ENCODE results near the gene G2E3.

G2E3 gene

DNA sequence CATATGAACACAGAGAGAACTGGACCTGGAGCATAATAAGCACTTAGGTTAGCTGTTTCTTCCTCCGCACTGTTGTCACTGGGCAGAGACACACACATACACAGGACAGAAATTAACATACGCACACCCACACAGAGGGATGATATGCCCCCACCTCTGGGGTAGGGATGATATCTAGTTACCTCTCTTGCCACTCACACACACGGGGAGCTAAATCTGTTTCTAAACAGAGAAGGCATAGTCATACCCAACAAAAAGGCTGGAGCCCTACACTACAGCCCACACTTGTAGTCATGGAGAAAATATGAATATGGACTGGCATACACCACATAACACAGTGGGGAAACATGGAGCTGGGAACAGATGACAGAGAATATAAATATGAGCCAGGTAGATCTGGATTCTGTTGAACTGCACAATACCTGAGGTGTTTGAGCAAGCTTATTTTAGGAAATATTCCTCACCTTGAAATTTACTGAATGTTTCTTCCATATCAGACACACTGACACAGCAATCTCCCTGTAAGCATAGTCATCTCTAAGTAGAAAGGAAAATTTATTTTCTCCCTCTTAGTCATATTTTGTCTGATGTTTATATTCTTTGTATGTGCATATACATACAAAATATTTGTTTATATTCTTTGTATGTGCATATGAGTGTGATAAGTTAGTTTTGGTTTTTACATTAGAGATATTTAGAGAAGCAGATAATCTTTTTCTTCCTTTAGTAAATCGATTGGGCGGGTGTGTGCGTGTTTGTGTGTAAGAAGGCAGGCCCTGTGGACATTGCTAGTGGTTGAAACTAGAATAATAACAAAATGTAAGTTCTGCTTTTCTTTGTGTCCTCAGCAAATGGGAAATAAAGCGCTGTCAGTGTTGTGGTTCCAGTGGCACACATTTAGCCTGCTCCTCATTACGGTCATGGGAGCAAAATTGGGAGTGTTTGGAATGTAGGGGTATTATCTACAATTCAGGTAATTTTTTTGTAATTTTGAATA is 42.3 kb downstream of the G2E3 start:
- TF ChIP-seq, protein P1, sequence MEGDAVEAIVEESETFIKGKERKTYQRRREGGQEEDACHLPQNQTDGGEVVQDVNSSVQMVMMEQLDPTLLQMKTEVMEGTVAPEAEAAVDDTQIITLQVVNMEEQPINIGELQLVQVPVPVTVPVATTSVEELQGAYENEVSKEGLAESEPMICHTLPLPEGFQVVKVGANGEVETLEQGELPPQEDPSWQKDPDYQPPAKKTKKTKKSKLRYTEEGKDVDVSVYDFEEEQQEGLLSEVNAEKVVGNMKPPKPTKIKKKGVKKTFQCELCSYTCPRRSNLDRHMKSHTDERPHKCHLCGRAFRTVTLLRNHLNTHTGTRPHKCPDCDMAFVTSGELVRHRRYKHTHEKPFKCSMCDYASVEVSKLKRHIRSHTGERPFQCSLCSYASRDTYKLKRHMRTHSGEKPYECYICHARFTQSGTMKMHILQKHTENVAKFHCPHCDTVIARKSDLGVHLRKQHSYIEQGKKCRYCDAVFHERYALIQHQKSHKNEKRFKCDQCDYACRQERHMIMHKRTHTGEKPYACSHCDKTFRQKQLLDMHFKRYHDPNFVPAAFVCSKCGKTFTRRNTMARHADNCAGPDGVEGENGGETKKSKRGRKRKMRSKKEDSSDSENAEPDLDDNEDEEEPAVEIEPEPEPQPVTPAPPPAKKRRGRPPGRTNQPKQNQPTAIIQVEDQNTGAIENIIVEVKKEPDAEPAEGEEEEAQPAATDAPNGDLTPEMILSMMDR (IDR thresholded peaks at IDR 0.05) = no peak

DNA sequence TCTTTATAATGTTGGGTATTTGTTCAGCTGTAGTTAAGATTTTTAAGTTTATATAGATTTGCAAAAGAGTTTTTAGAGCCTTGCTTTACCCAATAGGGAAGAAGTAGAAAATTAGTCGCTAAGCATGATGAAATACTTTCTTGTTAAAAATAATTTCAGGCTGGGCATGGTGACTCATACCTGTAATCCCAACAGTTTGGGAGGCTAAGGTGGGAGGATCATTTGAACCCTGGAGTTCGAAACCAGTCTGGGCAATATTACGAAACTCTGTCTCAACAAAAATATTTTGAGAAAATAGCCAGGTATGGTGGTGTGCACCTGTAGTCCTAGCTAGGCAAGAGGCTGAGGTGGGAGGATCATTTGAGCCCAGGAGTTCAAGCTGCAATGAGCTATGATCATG is 44.4 kb downstream of the G2E3 start:
- TF ChIP-seq, protein P1 (IDR thresholded peaks at IDR 0.05) = no peak

DNA sequence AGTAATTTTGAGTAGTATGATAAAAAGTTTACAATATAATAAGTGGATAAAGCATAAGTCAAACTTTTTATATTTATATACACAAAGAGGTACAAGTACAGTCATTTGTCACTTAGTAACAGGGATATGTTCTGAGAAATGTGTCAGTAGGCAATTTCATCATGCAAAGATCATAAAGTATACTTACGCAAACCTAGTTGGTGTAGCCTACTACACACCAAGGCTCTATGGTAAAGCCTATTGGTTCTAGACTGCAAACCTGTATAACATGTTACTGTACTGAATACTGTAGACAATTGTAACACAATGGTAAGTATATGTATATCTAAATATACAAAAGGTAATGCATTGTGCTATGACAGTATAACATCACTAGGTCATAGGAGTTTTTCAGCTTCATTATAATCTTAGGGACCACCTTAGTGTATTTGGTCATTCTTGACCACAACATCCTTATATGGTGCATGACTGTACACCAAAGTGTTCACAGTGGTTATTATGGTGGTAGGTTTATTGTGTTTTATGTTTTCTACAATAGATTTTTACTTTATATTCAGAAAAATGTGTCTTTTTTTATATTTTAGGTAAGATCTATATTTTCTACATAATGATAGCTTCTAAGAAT is 48.3 kb downstream of the G2E3 start:
- TF ChIP-seq, protein P1 (IDR thresholded peaks at IDR 0.05) = no peak

DNA sequence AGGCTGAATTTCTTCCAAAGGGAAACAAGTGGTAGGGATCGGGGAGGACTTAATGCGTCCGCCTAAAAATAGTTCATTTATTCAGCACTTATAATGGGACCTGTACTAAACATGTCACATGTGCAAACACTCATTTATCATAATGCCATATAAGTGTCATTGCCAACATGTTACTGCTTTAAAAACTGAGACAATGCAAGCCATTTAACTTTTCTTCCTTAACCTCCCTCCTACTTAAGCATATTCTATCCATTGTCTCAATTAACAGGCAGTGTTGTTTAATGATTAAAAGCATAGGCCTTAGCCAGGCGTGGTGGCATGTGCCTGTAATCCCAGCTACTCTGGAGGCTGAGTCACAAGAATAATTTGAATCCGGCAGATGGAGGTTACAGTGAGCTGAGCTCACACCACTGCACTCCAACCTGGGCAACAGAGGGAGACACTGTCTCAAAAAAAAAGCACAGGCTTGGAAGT is 49.6 kb downstream of the G2E3 start:
- TF ChIP-seq, protein P1 (IDR thresholded peaks at IDR 0.05) = no peak

DNA sequence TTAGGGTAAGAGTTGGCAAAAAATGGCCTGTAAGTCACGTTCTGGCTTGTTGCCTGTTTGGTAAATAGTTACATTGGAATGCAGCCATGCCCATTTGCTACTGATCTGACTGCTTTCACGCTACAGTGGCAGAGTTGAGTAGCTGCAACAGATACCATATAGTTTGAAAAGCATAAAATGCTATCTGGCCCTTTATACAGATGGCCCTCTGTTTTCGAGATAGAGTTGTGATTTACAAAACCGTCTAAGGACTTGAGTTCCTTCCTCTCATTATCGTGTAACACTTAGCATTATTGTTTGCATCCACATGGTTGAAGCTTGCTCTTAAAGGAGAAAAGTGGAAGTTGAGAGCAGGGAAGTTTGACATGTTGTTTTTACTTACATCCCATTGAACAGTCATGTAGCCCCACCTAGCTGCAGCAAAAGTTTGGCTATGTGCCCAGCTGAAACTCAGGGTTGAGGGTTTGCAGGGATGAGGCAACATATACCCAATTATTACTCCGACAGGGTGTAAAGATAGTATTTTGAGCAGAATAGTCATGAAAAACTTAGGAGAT is 51.9 kb downstream of the G2E3 start:
- TF ChIP-seq, protein P1 (IDR thresholded peaks at IDR 0.05) = peak; percentile 29; the same call in 1 of the 2 replicates

DNA sequence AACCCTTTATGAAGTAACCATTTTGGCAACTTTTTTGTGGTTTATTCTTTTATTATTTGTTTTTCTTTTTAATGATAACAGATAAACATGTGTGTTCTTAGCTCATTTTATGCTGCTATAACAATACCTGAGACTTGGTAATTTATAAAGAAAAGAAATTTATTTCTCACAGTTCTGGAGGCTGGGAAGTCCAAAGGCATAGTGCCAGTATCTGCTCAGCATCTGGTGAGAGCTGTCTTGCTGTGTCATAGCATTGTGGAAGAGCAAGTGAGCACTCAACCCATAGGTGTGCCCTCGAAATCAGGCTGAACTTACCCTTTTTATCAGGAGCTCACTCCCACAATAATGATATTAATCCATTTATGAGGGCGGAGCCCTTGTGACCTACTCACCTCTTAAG is 55.2 kb downstream of the G2E3 start:
- TF ChIP-seq, protein P1 (IDR thresholded peaks at IDR 0.05) = no peak

DNA sequence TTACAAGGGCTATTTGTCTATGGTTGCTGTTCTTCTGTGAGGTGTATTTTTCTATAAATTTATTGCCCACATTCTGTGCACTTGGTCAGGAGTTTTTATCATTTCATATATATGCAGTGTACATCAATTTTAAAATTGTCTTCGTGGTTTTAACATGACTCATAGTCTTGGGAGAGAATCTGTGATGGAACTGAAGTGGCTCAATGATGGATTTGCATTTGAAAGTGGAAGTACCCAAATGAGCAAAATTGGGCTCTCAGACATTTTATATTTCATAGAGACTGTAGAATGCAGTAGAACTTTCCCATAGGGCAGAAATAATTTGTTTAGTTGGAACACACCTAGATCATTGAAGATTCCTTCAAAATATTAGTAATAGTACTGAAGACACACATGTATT is 61.2 kb downstream of the G2E3 start:
- TF ChIP-seq, protein P1 (IDR thresholded peaks at IDR 0.05) = no peak

Measured in LNCAP (cell line).